Mucosa of descending colon (tissue), 3 donors: ENCODE data around the gene TSFM. TPM values are rescaled to one million over a fixed set of nuclear protein-coding genes. Genes with fewer than 3 reads are reported as not detected.

Experiments
- ATAC-seq: fragments of 200-7000 bp; cut with Tn5 transposase; one replicate; pipeline ENCODE4 v1.9.1; 2020; ENCODE audit warnings: mild to moderate bottlenecking, moderate library complexity
- DNase-seq, 3 donors: peaks; one replicate each; pipeline ENCODE4 v3.0.0-alpha.2; 2020
- H3K36me3 ChIP-seq: fragments of 200-600 bp; one replicate; pipeline ENCODE4 v1.8.0; 2021; ENCODE audit warnings: low read depth, mild to moderate bottlenecking
- H3K4me1 ChIP-seq: fragments of 200-600 bp; one replicate; pipeline ENCODE4 v1.8.0; 2021; ENCODE audit warnings: low read depth, mild to moderate bottlenecking
- H3K4me3 ChIP-seq: fragments of 200-600 bp; one replicate; pipeline ENCODE4 v1.8.0; 2021; ENCODE audit warnings: mild to moderate bottlenecking
- H3K9me3 ChIP-seq: fragments of 200-600 bp; one replicate; pipeline ENCODE4 v1.8.0; 2021; ENCODE audit warnings: mild to moderate bottlenecking
- CTCF ChIP-seq: fragments of 200-600 bp; IDR thresholded peaks from one replicate; pipeline ENCODE4 v1.8.0; 2022; ENCODE audit warnings: antibody characterized with exemption, mild to moderate bottlenecking
- intact Hi-C, 2 donors: fragments of 100-400 bp; cut with DNase I in 1 of 2; cut with micrococcal nuclease in 1 of 2; formaldehyde crosslinking; loops; one replicate each; pipeline versions ENCODE4 v1.11.0 to v1.11.1; 2022; cut with DNase I, micrococcal nuclease
- total RNA-seq, 3 donors: library from RNA; stranded (reverse); fragmentation: NEBNext Ultra II Directional in 2 of 3; extraction: Animal tissue kit (Norgen Biotek cat#: 25700) in 2 of 3; gene quantifications; one replicate each; pipeline versions ENCODE4 v1.2.1 to v1.2.4, GENCODE V29; 2021 to 2023
- donor health status: DM: no; HTN: no; CAD: no; lungs with moderate emphysema.
- donor health status: DM: no; HTN: no; CAD: no.
- donor health status: DM: no; HTN: yes; CAD: no.

TSFM gene
- total RNA-seq, 3 donors from 2014 or later: 26.1 to 32.9 (median 29.0) TPM

GRCh38 chr12:57813111-57813970 is 30.8 kb downstream of the TSFM start:
- Histone ChIP-seq H3K4me1 (peaks cover 16% of the 10 kb centered on the region), H3K36me3 (no peaks in the 10 kb centered on the region), H3K9me3 (no peaks in the 10 kb centered on the region), H3K4me3 (no peak overlapping the region)
- DNase-seq: no peak
- ATAC-seq: no peak
- TF ChIP-seq CTCF: no peak
- intact Hi-C loops: no loop called here

DNA sequence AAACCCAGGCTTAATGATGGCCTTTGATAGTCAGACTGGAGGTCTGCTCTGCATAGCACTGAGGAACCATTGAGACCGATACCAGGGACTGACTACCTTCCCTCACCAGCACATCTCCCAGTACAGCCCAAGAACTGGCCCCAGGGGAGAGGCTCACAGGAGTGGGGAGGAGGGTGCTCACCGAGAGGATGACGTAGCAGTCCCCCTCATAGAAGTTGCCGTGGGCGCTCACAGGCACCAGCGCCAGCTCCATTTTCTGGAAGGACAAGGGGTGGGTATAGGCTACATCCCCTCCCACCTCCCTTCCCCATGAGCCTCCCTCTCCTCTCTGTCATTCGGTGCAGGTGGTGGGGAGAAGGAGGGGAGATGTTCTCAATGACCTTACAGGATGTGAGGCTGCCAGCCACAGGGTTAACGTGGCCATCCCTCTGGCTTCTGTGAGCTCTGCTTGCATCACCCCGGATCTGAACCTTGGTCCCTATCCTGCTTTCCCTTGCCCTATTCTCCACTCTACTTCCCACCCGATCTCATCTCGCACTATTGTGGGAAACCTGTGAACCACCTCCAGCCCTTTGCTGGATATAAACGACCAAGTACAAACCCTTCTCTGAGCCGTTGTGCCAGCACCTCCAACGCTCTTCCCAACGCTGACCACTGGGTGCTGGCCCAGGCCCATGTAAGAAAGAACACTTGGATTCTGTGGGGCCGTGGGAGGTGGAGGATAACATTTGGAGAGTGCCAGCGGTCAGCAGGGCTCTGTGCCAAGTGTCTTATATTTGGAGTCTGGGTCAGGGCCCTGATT is 31.6 kb downstream of the TSFM start:
- peaks cover 16% of the 10 kb centered on the region for H3K4me1 ChIP-seq
- no peaks in the 10 kb centered on the region for H3K36me3 ChIP-seq
- no peak for ATAC-seq

GRCh38 chr12:57815177-57816000 is 32.8 kb downstream of the TSFM start:
- DNase-seq (no peak), ATAC-seq (peak; percentile 34)
- intact Hi-C loops: no loop called here
- Histone ChIP-seq H3K36me3 (no peaks in the 10 kb centered on the region), H3K4me1 (peaks cover 16% of the 10 kb centered on the region), H3K4me3 (no peak overlapping the region), H3K9me3 (no peaks in the 10 kb centered on the region)
- no peak for TF ChIP-seq CTCF

More for the DNA sequence above, 31.6 kb downstream of the TSFM start:
- TF ChIP-seq CTCF: no peak
- no peak overlapping the region for H3K4me3 ChIP-seq
- intact Hi-C loops: no loop called here
- no peak for DNase-seq
- H3K9me3 ChIP-seq: no peaks in the 10 kb centered on the region

DNA sequence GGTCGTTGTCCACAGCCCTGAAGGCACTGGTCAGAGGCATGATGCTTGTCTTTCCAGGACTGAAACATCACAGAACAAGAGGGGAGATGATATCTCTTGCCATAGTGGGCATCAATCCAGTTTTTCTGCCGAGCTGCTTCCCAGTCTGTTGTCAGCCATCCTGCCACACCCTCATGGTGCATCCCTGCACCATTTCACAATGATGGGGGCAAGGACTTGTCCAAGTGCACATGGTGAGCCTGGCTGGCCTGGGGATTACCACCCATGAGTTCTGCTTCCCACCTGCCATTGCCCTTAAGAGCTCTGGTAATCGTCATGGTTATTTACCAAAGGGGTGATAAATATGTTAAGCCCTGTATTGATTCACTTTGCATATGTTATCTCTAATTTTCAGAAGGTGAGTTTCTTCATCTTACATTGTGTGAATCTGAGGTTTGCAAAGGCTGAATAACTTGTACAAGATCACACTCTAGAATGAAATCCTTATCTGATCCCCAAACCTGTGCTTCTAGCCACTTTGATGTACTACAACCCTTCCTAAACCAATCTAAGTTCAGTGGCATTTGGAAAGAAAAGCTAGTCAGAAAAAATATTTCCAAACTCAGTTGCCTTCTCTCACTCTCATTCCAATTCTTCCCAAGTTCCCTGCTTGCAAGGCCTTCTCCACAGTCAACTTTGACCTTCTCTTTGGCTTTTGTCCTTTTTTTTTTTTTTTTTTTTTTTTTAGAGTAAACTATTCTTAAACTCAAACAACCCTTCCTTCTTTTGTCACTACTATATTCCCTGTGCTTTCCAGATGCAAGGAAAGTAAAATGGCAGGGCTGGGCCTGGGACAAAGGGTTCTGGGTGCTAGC is 33.6 kb downstream of the TSFM start:
- peaks cover 16% of the 10 kb centered on the region for H3K4me1 ChIP-seq
- no peaks in the 10 kb centered on the region for H3K36me3 ChIP-seq
- intact Hi-C loops: no loop called here
- TF ChIP-seq CTCF: no peak
- H3K9me3 ChIP-seq: no peaks in the 10 kb centered on the region
- ATAC-seq (no peak), DNase-seq (no peak)
- H3K4me3 ChIP-seq: no peak overlapping the region

DNA sequence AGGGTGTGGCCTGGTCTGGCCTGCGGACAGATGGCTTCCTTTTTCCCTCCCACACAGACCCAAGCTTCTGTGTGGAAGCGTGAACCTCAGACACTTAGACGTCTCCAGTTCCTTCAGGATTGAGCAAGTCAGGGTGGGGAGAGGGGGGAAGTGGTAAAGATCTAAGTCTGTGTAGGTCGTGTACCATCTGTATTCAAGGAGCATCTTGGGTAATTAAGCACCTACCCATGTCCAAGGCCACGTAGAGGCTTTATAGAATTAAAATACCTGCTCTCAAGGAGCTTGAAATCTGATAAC is 34.2 kb downstream of the TSFM start:
- no peak overlapping the region for H3K4me3 ChIP-seq
- H3K36me3 ChIP-seq: no peaks in the 10 kb centered on the region
- peaks cover 16% of the 10 kb centered on the region for H3K4me1 ChIP-seq
- intact Hi-C loops: no loop called here
- no peak for TF ChIP-seq CTCF
- no peak for DNase-seq
- H3K9me3 ChIP-seq: no peaks in the 10 kb centered on the region
- ATAC-seq: peak; percentile 70
